GM19023 (cell line): ENCODE measurements around the gene E2F4.

Source experiments
- ATAC-seq: cut with Tn5 transposase; IDR thresholded peaks from one replicate; pipeline ENCODE4 v1.9.1; 2021; ENCODE audit warnings: mild to moderate bottlenecking, moderate library complexity; ENCODE audit not compliant: unreplicated experiment

The E2F4 gene

DNA sequence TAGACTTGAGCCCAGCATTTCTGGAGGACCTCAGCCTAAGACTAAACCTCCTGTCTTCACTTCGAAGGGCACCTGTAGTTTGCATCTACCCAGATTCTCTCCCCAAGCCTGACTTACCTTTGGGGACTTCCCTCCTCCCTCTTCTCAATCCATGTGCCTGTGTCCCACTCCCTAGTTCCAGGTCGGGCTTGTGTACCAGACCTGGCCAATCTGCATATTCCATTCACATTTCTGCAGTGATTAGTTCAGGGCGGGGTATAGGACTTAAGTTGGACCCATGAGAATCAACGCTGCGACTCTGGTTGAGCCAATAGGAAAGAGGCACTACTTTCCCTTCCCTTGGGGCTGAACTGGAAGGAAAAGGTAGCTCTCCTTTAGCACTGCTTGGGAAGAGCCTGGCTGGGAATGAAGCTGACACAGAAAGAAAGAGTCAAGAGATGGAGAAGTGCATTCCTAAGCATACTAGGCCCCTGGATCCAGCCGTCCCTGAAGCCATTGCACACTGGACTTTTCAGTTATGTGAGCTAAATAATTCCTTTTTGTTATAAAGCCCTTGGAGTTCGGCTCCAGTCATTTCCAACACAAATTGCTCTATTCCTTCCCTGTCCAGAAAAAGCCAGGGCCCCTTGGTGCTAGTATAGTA lies 34.7 kb upstream of the E2F4 start:
- no peak for ATAC-seq

DNA sequence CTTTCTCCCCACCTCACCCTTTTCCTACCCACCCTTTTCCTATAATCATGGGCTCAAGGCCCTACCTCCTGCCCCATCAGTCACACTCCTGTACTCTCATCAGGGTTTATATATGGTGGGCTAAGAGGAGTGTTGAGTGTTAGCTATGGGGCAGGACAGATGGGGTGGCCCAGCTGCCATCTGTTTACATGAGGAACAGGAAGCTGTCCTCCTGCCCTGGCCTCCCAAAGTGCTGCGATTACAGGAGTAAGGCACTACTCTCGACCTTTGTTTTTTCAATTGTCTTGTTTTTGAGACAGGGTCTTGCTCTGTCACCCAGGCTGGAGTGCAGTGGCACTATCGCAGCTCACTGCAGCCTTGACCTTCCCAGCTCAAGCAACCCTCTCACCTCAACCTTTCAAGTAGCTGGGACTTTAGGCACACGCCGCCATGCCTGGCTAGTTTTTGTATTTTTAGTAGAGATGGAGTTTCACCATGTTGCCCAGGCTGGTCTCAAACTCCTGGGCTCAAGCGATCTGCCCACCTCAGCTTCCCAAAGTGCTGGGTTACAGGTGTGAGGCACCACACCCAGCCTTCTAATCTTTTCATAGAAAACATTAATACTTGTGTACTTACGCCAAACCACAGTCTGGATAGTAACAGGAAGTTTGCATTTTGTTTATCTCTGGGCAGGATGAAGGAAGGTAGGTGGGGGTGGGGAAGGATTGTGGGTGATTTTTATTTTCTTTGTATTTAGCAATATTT lies 33.9 kb upstream of the E2F4 start:
- ATAC-seq: no peak

DNA sequence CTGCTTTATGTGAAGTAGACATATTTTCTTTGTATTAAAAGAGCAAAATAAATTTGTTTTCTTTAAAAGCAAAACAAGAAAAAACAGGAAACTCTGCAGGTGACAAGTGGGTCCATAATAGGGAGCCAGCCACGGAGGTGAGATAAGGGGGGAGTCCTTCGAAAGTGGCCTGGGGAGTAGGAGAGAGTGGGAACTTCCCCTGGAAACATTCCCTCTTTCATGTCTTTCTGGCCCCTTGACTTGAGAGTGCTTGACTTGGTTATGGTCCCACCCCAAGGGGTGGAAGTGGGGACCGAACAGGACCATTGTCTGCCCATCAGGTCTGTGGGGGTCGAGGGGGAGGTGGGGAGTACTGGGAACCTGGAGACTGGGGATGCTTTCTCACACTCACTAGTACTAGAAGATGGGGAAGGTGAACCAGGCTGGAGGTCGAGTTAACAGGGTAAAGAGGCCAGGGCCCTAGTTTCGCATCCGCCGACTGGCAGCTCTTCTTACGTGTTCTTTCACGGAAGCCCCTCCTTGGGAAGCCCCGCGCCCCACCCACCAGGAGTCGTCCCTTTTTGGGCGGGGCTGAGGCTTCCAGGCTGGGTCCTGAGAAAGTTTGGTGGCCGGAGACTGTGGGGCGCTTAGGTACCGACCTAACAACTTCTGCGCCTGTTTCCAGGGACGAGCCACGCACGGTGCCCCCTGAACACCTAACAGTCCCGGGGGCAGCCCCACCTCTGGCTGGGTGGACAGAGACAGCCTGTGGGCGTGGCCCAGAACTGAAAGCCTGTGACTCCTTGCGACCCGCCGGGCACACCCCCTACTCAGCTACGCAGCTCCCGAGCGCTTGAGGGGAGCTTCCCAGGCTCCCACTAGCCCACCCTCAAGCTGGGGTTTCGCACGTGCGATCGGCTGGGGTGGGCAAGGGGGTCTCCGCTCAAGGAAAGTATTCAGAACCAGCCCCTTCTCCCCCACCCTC lies 33.0 kb upstream of the E2F4 start:
- peak; percentile 39 for ATAC-seq

DNA sequence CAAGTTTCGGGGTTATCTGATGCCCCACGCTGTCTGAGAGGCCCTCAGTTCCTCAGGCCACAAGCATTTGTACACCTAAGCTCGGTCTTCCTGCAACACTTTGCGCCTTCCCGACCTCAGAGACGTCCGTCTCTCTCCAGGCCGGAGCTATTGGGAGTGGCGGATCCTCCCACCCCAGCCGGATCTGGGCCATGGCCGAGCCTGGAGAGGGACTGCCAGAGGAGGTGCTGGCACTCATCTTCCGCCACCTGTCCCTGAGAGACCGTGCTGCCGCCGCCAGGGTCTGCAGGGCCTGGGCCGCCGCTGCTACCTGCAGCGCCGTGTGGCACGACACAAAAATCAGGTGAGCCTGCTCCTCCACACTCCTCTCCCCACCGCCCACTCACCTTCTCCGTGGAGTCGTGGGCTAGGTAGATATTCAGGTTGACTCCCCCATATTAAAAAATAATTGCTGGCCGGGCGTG lies 30.3 kb upstream of the E2F4 start:
- ATAC-seq: no peak

DNA sequence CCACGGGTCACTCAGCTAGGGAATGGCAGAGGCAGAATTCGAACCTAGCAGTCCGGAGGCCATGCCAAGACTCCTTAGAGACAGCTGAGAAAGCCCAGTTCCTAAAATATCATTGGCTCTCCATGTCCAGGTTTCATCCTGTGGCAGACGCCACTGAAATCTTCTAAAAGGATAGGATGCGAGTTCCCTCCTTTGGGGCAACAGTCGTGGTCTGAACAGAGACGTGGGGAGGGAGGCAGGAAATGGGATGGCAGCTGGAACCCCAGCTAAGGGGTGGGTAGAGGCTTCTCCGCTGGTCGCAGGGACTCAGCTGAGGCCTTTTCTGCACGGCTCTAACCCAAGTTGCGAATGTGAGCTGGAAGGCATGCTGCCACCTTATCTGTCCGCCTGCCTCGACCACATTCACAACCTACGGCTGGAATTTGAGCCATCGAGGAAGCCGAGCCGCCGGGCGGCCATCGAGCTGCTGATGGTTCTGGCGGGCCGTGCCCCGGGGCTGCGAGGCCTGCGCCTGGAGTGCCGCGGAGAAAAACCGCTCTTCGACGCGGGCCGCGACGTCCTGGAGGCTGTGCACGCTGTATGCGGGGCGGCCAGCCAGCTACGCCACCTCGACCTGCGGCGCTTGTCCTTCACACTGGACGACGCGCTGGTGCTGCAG lies 29.3 kb upstream of the E2F4 start:
- no peak for ATAC-seq

DNA sequence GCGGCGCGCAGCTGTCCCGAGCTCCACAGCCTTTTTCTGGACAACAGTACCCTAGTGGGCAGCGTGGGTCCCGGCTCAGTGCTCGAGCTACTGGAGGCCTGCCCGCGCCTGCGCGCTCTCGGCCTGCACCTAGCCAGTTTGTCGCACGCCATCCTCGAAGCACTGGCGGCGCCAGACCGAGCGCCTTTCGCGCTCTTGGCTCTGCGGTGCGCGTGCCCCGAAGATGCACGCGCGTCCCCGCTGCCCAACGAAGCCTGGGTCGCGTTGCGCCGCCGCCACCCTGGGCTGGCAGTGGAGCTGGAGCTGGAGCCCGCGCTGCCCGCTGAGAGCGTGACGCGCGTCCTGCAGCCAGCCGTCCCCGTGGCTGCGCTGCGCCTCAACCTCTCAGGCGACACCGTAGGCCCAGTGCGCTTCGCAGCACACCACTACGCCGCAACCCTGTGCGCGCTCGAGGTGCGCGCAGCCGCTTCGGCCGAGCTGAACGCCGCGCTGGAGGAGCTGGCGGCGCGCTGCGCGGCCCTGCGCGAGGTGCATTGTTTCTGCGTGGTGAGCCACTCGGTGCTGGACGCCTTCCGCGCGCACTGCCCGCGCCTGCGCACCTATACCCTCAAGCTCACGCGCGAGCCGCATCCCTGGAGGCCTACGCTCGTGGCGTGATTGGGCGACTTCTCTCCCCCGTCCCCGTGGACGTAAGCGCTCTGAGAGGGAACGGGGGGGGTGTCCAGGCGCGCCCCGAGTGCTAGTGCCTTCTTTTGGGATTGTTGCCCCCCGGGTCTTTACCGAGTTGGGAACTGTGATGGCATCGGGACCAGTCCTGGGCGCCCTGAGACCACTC lies 28.6 kb upstream of the E2F4 start:
- ATAC-seq: no peak

DNA sequence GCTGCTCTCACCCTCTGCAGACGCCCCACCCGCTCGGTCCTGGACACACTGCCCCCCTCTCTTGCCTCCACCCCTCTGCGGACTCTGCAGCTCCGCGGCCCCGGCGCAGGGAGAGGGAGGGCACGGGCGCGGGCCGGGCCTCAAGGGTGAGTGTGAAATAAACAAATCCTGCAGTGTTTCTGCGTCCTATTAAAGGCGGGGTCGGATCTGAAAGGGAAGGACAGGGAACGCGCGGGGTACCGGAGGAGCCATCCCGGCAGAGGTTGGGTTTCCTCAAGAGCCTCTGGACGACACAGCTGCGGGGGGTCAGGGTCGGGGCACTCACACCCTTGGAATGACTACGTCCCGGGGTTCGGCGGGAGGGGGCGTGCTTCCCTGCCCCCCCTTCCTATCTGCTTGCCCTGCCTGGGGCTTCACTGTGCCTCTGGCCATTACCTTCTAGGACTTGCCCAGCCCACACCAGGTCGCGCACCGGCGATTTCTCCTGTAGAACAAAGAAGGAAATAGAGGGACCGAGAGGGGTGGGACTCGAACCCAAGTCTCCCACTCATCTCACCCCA lies 27.9 kb upstream of the E2F4 start:
- ATAC-seq: no peak

DNA sequence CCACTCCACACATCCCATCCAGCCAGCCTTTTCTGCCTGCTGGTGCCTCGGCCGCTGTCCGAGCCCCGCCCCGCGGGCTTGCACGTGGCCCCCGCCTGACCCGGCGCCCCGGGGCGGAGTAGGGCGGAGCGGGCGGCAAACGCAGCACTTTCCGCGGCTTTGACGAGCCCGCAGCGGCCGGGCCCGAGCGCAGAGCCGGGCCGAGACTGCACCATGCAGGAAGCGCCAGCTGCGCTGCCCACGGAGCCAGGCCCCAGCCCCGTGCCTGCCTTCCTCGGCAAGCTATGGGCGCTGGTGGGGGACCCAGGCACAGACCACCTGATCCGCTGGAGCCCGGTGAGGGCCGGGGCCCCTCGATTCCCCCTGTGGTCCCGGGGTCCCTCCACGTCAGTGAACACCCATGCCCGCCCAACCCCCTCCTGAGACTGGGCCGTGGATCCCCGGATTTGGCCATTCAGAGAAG lies 27.3 kb upstream of the E2F4 start, which contains the start of gene HSF4:
Gene HSF4, plus strand, starts transcription at position 147 of the 463 bp plus-strand sequence. Its CDS starts 67 bp downstream, at position 214.
- no peak for ATAC-seq

DNA sequence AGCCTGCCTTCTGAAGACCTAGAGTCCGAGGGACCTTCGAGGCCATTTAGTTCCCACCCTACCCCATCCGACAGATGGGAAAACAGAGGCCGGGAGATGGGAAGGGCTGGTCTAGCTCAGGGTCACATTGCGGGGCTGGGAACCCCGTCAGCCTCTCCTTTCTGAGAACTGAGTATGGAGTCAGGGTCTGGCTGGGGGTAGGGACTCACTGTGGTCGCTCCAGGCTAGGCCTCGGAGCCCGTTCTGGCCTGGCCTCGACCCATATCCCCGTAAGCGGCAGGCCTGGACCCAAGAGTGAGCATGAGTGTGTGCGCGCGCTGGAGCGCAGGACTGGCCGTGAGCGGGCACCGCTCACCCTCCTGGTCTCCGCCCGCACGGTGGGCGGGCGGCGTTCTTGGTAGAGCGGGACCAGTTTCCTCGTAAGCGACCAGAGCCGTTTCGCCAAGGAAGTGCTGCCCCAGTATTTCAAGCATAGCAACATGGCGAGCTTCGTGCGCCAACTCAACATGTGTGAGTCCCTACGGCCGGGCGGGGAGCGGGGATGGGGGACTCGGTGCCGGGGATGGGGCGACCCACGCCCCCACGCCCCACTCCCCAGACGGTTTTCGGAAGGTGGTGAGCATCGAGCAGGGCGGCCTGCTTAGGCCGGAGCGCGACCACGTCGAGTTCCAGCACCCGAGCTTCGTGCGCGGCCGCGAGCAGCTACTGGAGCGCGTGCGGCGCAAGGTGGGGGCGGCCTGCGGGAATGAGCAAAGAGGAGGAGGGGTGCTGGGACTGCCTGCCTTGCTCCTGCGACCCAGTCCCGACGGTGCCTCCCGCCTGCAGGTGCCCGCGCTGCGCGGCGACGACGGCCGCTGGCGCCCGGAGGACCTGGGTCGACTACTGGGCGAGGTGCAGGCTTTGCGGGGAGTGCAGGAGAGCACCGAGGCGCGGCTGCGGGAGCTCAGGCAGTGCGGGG lies 26.6 kb upstream of the E2F4 start:
- no peak for ATAC-seq

DNA sequence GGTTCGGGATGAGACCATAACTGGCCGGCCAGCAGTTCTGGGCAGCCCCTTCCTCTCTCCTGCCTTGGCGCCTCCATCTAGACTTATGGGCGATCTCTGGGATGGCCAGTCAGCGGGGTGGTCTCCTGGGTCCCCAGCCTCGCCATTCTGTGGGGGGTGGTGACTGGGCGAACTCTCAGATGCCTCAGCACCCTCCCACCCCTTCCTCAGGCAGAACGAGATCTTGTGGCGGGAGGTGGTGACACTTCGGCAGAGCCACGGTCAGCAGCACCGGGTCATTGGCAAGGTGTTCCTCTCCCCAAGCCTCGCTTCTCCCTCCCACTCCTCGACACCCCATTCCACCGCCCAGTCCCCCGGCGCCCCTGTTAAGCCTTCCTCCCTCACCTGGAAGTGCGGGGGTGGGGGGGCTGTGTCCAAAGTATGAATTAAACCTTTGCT lies 25.8 kb upstream of the E2F4 start:
- no peak for ATAC-seq

DNA sequence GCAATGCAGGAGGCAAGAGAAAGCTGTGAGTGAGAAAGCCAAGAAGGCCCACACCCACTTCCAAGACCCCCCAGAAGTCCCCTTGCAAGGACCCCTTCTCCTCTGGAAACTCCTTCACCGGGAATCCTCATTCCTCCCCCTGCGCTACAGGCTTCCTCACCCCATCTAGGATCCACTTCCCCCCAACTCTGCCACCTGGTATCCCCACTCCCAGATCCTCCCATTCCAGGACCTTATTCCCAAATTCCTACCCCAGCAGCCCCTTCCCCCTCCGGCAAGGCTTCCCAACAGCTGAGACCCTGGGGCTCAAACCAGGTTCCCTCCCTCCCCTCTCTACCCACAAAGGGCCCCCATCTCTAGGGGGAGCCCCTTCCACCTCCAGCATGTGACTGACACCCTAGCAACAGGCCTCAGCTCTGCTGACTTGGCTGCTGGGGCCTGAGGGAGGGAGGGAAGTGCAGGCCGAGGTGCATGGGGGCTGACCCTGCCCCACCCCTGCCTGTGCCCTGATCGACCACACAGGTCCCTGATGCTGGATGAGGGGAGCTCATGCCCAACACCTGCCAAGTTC lies 25.3 kb upstream of the E2F4 start:
- no peak for ATAC-seq

DNA sequence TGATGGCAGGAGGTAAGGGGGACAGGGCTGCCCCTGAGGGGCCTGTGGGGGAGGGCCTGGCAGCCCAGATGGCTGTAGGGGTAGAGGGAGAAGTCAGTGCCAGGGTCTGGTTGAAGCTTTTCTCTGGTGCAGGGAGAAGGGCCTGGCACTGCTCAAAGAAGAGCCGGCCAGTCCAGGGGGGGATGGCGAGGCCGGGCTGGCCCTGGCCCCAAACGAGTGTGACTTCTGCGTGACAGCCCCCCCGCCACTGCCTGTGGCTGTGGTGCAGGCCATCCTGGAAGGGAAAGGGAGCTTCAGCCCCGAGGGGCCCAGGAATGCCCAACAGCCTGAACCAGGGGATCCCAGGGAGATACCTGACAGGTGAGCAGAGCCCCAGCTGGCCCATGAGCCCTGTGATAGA lies 24.4 kb upstream of the E2F4 start:
- no peak for ATAC-seq

DNA sequence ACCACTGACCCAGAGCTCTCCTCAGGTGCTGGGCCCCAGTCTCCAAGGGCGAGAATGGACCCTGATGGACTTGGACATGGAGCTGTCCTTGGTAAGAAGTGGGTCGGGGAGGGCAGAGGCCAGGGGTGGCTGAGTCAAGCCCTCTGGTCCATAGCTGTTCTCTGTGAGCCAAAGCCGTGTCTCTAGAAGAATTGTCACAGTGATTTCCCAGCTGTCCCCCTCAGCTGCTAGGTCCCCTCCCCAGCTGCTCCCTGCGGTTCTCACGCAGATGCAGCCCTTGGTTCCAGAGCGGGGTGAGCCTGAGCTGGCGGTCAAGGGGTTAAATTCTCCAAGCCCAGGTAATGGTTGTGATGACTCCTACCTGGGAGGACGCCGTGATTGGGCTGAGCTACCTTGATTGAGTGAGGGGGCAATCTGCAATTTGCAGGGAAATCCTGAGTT lies 22.9 kb upstream of the E2F4 start:
- ATAC-seq: no peak

DNA sequence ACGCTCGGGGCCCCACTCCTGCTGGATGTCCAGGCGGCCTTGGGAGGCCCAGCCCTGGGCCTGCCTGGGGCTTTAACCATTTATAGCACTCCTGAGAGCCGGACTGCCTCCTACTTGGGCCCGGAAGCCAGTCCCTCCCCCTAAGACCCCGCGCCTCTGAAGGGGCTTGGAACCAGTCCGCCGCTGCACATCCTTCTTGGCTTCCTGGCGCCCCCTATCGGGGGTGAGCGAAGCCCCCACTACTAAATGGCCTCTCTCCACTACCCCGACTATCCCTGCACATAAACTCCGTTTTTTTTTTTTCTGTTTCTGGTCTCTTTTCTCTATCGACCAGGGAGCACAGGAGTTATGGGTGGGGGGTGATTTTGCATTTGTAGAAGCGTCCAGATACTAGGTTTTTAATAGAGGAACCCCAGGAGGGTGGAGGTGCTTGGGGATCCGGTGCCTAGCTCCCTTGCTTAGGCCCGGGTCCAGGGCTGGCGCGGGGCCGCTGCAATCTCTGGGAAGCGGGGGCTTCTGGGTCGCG lies 22.2 kb upstream of the E2F4 start:
- ATAC-seq: no peak

DNA sequence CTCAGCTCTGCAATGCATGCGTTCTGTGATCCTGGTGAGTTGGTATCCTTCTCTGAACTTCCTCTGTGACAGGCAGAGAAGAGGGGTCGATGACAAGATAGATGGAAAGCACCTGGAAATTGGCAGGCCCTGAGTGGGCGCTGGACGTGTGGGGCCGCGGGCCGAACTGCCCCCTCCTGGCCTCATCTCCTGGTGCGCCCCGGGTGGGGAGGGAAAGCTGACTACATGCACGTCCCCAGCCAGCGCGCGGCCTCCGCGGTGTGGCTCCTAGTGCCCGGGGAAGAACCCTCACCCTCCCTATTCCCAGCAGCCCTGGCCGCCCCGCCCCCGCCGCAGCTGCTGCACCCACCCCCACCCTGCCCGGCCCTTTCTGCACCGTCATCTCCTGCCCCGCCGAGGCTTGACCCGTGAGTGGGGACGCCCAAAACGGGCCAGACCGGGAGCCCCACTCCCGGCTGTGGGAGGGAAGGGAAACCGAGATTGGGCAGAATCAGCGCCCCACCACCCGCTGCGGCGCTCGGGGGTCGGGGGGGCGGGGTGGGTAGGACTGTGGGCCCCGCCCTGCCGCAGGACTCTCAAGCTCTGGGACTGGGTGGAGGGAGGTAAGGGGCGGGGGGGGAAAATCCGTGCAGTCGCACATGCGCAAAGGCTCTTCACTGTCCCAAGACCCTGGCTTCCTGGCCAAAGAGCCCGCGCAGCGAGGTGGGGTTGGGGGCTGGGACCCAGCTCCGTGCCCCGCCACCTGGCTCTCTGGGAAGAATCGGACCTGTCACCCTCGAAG lies 21.6 kb upstream of the E2F4 start, which contains the start of gene NOL3:
Gene NOL3, plus strand, starts transcription at position 371 of the 781 bp plus-strand sequence.
- peak; percentile 41 for ATAC-seq

DNA sequence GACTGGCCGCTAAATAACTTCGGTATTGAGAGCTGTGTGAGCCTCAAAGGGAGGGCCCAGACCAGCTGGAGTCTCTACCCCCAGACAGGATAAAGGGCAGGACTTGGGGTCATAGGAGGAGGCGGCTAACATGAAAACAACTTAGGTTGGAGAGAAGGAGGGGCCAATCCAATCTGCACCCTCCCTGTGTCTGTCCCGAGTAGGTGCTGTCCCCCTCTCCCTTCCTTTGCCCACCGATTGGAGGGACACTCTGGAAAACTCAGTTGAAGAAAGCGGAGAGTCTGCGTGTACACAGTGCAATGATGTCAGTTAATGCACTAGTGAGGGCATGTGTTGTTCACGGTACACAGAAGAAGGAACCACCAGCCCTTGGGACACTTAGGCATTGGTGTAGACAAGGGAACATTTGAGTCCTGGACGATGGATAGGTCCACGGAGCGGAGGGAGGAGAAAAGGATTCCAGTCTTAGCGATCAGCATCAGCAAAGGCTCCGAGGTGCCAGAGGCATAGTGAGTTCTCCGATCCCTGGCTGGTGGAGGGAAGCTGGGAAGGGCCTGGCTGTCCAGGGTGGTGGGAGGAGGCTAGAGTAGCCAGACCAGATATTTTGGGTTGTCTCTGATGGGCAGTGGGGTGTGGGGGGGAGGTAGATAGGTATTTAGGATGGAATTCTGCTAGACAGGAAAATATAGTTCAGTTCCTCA lies 20.9 kb upstream of the E2F4 start:
- ATAC-seq: peak; percentile 7
